Hippocampal formation (tissue), 2 donors: ENCODE measurements around the gene GREB1L.

Experiments
- DNase-seq, 2 donors: peaks; one replicate each; lab custom pipeline; 2025; lab: John Stamatoyannopoulos, UW

Gene GREB1L

GRCh38 chr18:21449367-21450290 is 207.6 kb downstream of the GREB1L start:
- no peak for DNase-seq

GRCh38 chr18:21450503-21450902 is 208.5 kb downstream of the GREB1L start:
- DNase-seq, result no peak

- no peak for DNase-seq
Observed at GRCh38 chr18:21450913-21451312, 208.9 kb downstream of the GREB1L start.

- DNase-seq, result no peak
Observed at GRCh38 chr18:21451851-21452250, 209.8 kb downstream of the GREB1L start.

- DNase-seq, result no peak
Observed at GRCh38 chr18:21452276-21452780, 210.3 kb downstream of the GREB1L start.

- no peak for DNase-seq
Observed at GRCh38 chr18:21452796-21453510, 210.9 kb downstream of the GREB1L start.

GRCh38 chr18:21453511-21453901 is 211.5 kb downstream of the GREB1L start:
- no peak for DNase-seq

GRCh38 chr18:21454725-21455124 is 212.7 kb downstream of the GREB1L start:
- DNase-seq, result no peak

- DNase-seq, result no peak
Observed at GRCh38 chr18:21456428-21457178, 214.6 kb downstream of the GREB1L start.

GRCh38 chr18:21457179-21457535 is 215.1 kb downstream of the GREB1L start:
- no peak for DNase-seq

- peak in 1 of 2 donors; percentile 8 for DNase-seq
Observed at GRCh38 chr18:21458310-21458709, 216.3 kb downstream of the GREB1L start.

GRCh38 chr18:21458788-21459187 is 216.8 kb downstream of the GREB1L start:
- DNase-seq, result no peak

GRCh38 chr18:21459706-21460286 is 217.8 kb downstream of the GREB1L start:
- no peak for DNase-seq

- no peak for DNase-seq
Observed at GRCh38 chr18:21461460-21461859, 219.4 kb downstream of the GREB1L start.

- DNase-seq, result no peak
Observed at GRCh38 chr18:21463718-21464117, 221.7 kb downstream of the GREB1L start.

GRCh38 chr18:21468514-21469164 is 226.6 kb downstream of the GREB1L start:
- DNase-seq, result no peak

GRCh38 chr18:21472741-21473140 is 230.7 kb downstream of the GREB1L start:
- DNase-seq, result no peak

- DNase-seq, result no peak
Observed at GRCh38 chr18:21474621-21475020, 232.6 kb downstream of the GREB1L start.

- no peak for DNase-seq
Observed at GRCh38 chr18:21479721-21480120, 237.7 kb downstream of the GREB1L start.

- DNase-seq, result no peak
Observed at GRCh38 chr18:21481739-21482138, 239.7 kb downstream of the GREB1L start.

- no peak for DNase-seq
Observed at GRCh38 chr18:21483051-21483450, 241.0 kb downstream of the GREB1L start.
